Measurements from ENCODE around the gene FOXK1.

FOXK1 gene

GRCh38 chr7:4727914-4728705, 46.0 kb downstream of the FOXK1 start:
- no peak for DNase-seq (ENCODE audit: low read depth)
- H3K4me3 ChIP-seq (ENCODE audit: low read depth, low read length), result no peak overlapping the region
- TF ChIP-seq, protein P1, sequence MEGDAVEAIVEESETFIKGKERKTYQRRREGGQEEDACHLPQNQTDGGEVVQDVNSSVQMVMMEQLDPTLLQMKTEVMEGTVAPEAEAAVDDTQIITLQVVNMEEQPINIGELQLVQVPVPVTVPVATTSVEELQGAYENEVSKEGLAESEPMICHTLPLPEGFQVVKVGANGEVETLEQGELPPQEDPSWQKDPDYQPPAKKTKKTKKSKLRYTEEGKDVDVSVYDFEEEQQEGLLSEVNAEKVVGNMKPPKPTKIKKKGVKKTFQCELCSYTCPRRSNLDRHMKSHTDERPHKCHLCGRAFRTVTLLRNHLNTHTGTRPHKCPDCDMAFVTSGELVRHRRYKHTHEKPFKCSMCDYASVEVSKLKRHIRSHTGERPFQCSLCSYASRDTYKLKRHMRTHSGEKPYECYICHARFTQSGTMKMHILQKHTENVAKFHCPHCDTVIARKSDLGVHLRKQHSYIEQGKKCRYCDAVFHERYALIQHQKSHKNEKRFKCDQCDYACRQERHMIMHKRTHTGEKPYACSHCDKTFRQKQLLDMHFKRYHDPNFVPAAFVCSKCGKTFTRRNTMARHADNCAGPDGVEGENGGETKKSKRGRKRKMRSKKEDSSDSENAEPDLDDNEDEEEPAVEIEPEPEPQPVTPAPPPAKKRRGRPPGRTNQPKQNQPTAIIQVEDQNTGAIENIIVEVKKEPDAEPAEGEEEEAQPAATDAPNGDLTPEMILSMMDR (IDR thresholded peaks at IDR 0.05; ENCODE audit: low read depth, low read length, missing control alignments), result no peak

DNA sequence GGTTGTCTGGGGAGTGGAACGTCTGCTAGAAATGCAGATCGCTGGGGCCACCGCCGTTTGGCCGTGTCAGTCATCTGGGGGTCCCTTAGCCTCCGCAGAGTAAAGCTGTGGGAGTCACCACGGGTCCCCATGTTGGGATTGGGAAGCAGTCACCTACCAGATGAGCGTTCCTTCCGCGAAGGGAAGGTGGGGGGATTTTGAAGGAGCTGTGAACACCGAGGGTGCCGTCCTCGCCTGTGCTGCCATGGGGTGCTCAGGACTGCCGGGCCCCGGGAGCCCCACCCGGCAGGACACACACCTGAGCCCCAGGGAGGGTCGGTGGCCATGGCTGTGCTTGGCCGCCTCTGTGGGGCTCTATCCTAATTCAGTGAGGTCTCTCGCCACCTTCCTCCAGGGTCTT, 47.2 kb downstream of the FOXK1 start:
- H3K4me3 ChIP-seq (ENCODE audit: low read depth, low read length), result no peak overlapping the region
- TF ChIP-seq, protein P1 (IDR thresholded peaks at IDR 0.05; ENCODE audit: low read depth, low read length, missing control alignments), result no peak
- no peak for DNase-seq (ENCODE audit: low read depth)

GRCh38 chr7:4730276-4730675, 48.2 kb downstream of the FOXK1 start:
- TF ChIP-seq, protein P1 (IDR thresholded peaks at IDR 0.05; ENCODE audit: low read depth, low read length, missing control alignments), result no peak

GRCh38 chr7:4730971-4731370, 48.9 kb downstream of the FOXK1 start:
- TF ChIP-seq, protein P1 (IDR thresholded peaks at IDR 0.05; ENCODE audit: low read depth, low read length, missing control alignments), result no peak
- no peak overlapping the region for H3K4me3 ChIP-seq (ENCODE audit: low read depth, low read length)
- no peak for DNase-seq (ENCODE audit: low read depth)

More at GRCh38 chr7:4730276-4730675, 48.2 kb downstream of the FOXK1 start:
- no peak for DNase-seq (ENCODE audit: low read depth)
- H3K4me3 ChIP-seq (ENCODE audit: low read depth, low read length), result no peak overlapping the region

DNA sequence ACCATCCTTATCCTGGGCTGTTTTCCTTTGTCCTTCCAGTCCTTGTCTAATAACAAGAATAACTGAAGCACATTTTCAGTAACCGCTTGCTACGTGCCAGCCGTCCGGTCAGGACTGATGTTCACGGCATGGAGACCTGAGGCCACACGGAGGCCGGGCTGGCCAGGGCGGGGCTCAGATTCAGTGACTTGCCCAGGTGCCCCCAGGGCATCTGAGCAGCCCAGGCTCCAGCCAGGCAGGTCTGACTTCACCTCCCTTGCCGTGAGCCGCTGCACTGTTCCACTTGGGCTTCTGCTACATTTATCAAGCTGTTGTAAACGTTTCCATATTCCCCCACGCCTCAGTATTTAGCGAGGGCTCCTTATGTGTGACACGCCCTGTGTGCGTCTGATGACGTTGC, 49.7 kb downstream of the FOXK1 start:
- TF ChIP-seq, protein P1 (IDR thresholded peaks at IDR 0.05; ENCODE audit: low read depth, low read length, missing control alignments), result no peak
- H3K4me3 ChIP-seq (ENCODE audit: low read depth, low read length), result no peak overlapping the region
- DNase-seq (ENCODE audit: low read depth), result no peak

- TF ChIP-seq, protein P1 (IDR thresholded peaks at IDR 0.05; ENCODE audit: low read depth, low read length, missing control alignments), result no peak
- no peak overlapping the region for H3K4me3 ChIP-seq (ENCODE audit: low read depth, low read length)
- no peak for DNase-seq (ENCODE audit: low read depth)
Observed at GRCh38 chr7:4733936-4734528, 51.9 kb downstream of the FOXK1 start.
